Measurements from ENCODE around the gene GPR85. TPM values are rescaled to one million over a fixed set of nuclear protein-coding genes. Genes with fewer than 3 reads are reported as not detected.
"Not testable (repeated sequence)": the region's sequence is repeated elsewhere in the genome, so short reads cannot be mapped to it uniquely, and the experiment has no call there.

Gene GPR85
- not detected for total RNA-seq

DNA sequence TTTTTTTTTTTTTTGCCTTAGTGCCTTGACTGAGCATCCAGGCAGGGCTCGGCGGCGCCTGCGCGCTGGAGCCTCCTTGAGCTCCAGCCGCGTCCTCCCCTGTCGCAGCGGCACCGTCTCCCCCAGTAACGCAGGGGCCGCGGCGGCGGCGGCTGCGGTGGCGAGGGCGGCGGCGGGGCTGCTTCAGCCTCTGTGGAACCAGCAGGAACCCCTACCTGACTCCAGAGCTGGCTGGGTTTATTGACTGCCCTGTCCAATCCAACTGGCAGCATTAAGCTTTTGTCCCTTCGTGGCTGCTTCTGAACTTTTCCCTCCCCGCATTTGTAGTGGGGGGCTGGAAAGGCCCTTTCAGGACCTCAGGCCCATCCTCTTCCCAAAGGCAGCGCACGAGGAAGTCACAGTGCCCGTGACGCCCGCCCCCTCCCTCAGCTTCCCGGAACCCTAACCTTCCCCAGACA, at the start of gene GPR85:
GPR85 (minus strand) TSS at position 397 of the 458 bp plus-strand sequence. CDS start 2,106 bp downstream, outside the sequence.
- no peaks in the 10 kb centered on the region for H3K9me3 Mint-ChIP-seq (ENCODE audit: low read depth)
- no peaks in the 10 kb centered on the region for H3K36me3 Mint-ChIP-seq (ENCODE audit: low read depth)

DNA sequence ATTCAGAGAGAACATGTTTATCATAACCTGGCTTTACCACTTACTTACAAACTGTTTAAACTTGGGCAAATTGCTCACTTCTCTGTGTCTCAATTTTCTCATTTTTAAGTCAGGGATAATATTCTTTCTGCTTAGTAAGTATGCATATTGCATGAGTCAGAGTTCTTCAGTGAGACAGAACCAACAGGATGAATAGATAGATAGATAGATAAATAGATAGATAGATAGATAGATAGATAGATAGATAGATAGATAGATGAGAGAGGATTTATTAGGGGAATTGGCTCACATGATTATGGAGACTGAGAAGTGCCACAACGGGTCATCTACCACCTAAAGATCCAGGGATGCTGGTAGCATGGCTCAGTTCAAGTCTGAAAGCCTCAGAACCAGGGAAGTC, 47.4 kb upstream of the GPR85 start:
- ATAC-seq (no peak), DNase-seq (no peak)
- Mint-ChIP-seq H3K27ac (no peak overlapping the region), H3K36me3 (ENCODE audit: low read depth) (no peaks in the 10 kb centered on the region), H3K4me3 (no peak overlapping the region), H3K27me3 (peaks cover 6% of the 10 kb centered on the region), H3K4me1 (no peaks in the 10 kb centered on the region), H3K9me3 (ENCODE audit: low read depth) (no peaks in the 10 kb centered on the region)
- intact Hi-C loops (cut with DNase I, micrococcal nuclease): no loop called here
- POLR2A ChIA-PET: no interaction called here
- CTCF ChIA-PET: no interaction called here

More for the DNA sequence above, at the start of gene GPR85:
- Mint-ChIP-seq H3K4me3 (peak within 1 kb of the TSS; percentile 23), H3K27ac (no peak within 1 kb of the TSS), H3K4me1 (peaks cover 10% of the 10 kb centered on the region), H3K27me3 (peaks cover 40% of the 10 kb centered on the region)
- ChIA-PET CTCF (no interaction called here), POLR2A (no interaction called here)
- intact Hi-C loops (cut with DNase I, micrococcal nuclease): no loop called here
- peak; percentile 55 for DNase-seq
- ATAC-seq: peak; percentile 84

DNA sequence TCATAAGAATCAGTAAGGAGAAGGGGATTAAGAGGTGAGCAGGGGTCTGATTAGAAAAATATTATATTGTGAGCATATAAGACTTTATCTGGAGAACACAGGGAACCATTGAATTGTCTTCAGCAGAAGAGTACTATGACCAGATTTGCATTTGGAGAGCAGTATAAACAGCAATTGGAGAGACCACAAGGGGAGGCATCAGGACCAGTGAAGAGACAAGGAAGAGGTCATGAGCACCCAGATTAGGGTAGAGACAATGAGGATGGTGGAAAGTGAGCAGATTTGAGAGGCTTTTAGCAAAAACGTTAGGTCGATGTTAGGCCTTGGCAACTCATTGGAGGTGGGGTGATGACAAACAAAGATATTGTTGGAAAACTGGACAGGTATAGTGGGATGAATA, 44.7 kb upstream of the GPR85 start:
- POLR2A ChIA-PET: no interaction called here
- no peaks in the 10 kb centered on the region for H3K9me3 Mint-ChIP-seq (ENCODE audit: low read depth)
- CTCF ChIA-PET: no interaction called here
- H3K27ac Mint-ChIP-seq: no peak overlapping the region
- H3K27me3 Mint-ChIP-seq: peaks cover 6% of the 10 kb centered on the region
- H3K4me1 Mint-ChIP-seq: no peaks in the 10 kb centered on the region
- H3K4me3 Mint-ChIP-seq: no peak overlapping the region
- intact Hi-C loops (cut with DNase I, micrococcal nuclease): no loop called here
- ATAC-seq (no peak), DNase-seq (no peak)
- no peaks in the 10 kb centered on the region for H3K36me3 Mint-ChIP-seq (ENCODE audit: low read depth)

DNA sequence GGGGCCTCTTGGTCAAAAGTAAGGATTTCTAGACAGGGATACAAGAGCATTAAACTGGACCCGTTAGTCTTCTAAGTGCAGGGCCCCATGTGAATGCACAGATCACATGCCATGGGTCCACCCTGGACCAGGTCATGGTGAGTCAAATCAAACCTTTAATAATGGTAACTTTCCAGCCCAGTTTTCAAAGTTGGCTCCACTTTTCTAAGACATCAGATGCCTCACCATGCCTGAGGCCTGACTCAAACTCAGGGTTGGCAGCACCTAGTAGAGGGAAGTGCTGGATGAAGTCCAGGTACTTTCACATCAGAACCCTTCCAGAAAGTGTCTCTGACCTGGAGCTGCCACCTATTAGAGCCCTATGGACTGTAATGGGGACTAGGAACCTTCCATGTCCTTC, 41.4 kb upstream of the GPR85 start:
- ATAC-seq (no peak), DNase-seq (no peak)
- Mint-ChIP-seq H3K9me3 (ENCODE audit: low read depth) (no peaks in the 10 kb centered on the region), H3K4me3 (no peak overlapping the region), H3K4me1 (peaks cover 5% of the 10 kb centered on the region), H3K36me3 (ENCODE audit: low read depth) (no peaks in the 10 kb centered on the region), H3K27me3 (peaks cover 3% of the 10 kb centered on the region), H3K27ac (no peak overlapping the region)
- CTCF ChIA-PET: interaction anchor here (0.5 kb wide), 1 partner anchor 578 kb away, joined by 5 read pairs; no protein-coding TSS in a partner anchor
- intact Hi-C loops (cut with DNase I, micrococcal nuclease): no loop called here
- POLR2A ChIA-PET: no interaction called here

GRCh38 chr7:113125728-113126127, 39.1 kb upstream of the GPR85 start:
- no peak overlapping the region for H3K4me3 Mint-ChIP-seq
- DNase-seq (no peak), ATAC-seq (no peak)
- H3K27ac Mint-ChIP-seq: no peak overlapping the region
- H3K27me3 Mint-ChIP-seq: peaks cover 3% of the 10 kb centered on the region
- ChIA-PET POLR2A (no interaction called here), CTCF (no interaction called here)
- H3K36me3 Mint-ChIP-seq (ENCODE audit: low read depth): no peaks in the 10 kb centered on the region
- H3K4me1 Mint-ChIP-seq: peaks cover 16% of the 10 kb centered on the region
- intact Hi-C loops (cut with DNase I, micrococcal nuclease): no loop called here
- no peaks in the 10 kb centered on the region for H3K9me3 Mint-ChIP-seq (ENCODE audit: low read depth)

GRCh38 chr7:113122744-113123143, 36.1 kb upstream of the GPR85 start:
- H3K27ac Mint-ChIP-seq: no peak overlapping the region
- peaks cover under 1% of the 10 kb centered on the region for H3K36me3 Mint-ChIP-seq (ENCODE audit: low read depth)
- ChIA-PET POLR2A (no interaction called here), CTCF (interaction anchor here (1.8 kb wide), 1 partner anchor 10 kb away, joined by 4 read pairs; no protein-coding TSS in a partner anchor)
- peaks cover 2% of the 10 kb centered on the region for H3K27me3 Mint-ChIP-seq
- H3K4me1 Mint-ChIP-seq: peaks cover 30% of the 10 kb centered on the region
- intact Hi-C loops (cut with DNase I, micrococcal nuclease): loop anchor here in 1 of 2 experiments (2.0 kb wide), 1 partner anchor 674 kb away; no protein-coding TSS in a partner anchor
- ATAC-seq (peak; percentile 70), DNase-seq (no peak)
- H3K9me3 Mint-ChIP-seq (ENCODE audit: low read depth): no peaks in the 10 kb centered on the region
- no peak overlapping the region for H3K4me3 Mint-ChIP-seq

GRCh38 chr7:113120647-113121046, 34.0 kb upstream of the GPR85 start:
- ChIA-PET POLR2A (no interaction called here), CTCF (no interaction called here)
- DNase-seq (no peak), ATAC-seq (no peak)
- no peak overlapping the region for H3K4me3 Mint-ChIP-seq
- H3K4me1 Mint-ChIP-seq: peaks cover 36% of the 10 kb centered on the region
- intact Hi-C loops (cut with DNase I, micrococcal nuclease): no loop called here
- H3K36me3 Mint-ChIP-seq (ENCODE audit: low read depth): peaks cover 12% of the 10 kb centered on the region
- peaks cover 2% of the 10 kb centered on the region for H3K27me3 Mint-ChIP-seq
- H3K9me3 Mint-ChIP-seq (ENCODE audit: low read depth): no peaks in the 10 kb centered on the region
- H3K27ac Mint-ChIP-seq: no peak overlapping the region

DNA sequence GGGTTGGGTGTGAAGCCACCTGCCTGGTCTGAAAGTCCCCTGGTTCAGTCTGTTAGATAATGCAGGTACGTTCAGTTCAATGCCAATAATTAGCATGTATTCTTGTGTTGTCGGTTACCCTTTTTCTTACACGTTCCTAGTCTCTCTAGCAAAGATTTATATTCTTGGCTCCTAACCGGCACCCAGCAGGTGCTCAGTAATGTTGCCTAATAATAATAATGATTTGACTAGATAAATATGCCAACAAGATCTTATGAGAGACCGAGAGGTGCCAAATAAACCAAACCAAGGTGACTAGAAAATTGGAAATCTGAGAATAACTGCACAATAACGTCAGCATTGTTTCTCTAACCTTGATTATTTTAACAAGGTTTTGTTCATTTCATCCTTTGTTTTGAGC, 32.8 kb upstream of the GPR85 start:
- Mint-ChIP-seq H3K9me3 (ENCODE audit: low read depth) (no peaks in the 10 kb centered on the region), H3K4me1 (peaks cover 36% of the 10 kb centered on the region), H3K27me3 (peaks cover 2% of the 10 kb centered on the region), H3K27ac (no peak overlapping the region), H3K4me3 (no peak overlapping the region), H3K36me3 (ENCODE audit: low read depth) (peaks cover 14% of the 10 kb centered on the region)
- no peak for ATAC-seq
- CTCF ChIA-PET: interaction anchor here (0.9 kb wide), 1 partner anchor 180 kb away, joined by 3 read pairs; a partner anchor contains a TSS
- intact Hi-C loops (cut with DNase I, micrococcal nuclease): loop anchor here in 1 of 2 experiments (2.0 to 5.0 kb wide), 3 partner anchors 329 to 913 kb away; partner anchors contain the start of genes DOCK4, TMEM168 and ZNF277
- POLR2A ChIA-PET: no interaction called here
- no peak for DNase-seq

GRCh38 chr7:113118074-113118959, 31.7 kb upstream of the GPR85 start, which contains the start of gene SMIM30:
Gene SMIM30, minus strand, starts transcription at chr7:113118554. Its CDS starts 976 bp downstream, at chr7:113117578.
- Mint-ChIP-seq H3K27ac (peak within 1 kb of the TSS; percentile 82), H3K9me3 (ENCODE audit: low read depth) (no peaks in the 10 kb centered on the region), H3K4me1 (peaks cover 34% of the 10 kb centered on the region), H3K27me3 (no peaks in the 10 kb centered on the region), H3K36me3 (ENCODE audit: low read depth) (peaks cover 19% of the 10 kb centered on the region), H3K4me3 (peak within 1 kb of the TSS; percentile 80)
- ChIA-PET CTCF (no interaction called here), POLR2A (no interaction called here)
- peak; percentile 95 for ATAC-seq
- peak; percentile 93 for DNase-seq
- intact Hi-C loops (cut with DNase I, micrococcal nuclease): loop anchor here (1.0 to 5.0 kb wide), 6 partner anchors 179 to 912 kb away; partner anchors contain the start of genes TMEM168 (in 2 of the 2), DOCK4 (in 1 of the 2), IFRD1 (in 1 of the 2) and ZNF277 (in 1 of the 2)

- H3K9me3 Mint-ChIP-seq (ENCODE audit: low read depth); ATAC-seq; POLR2A ChIA-PET; H3K27me3 Mint-ChIP-seq; CTCF ChIA-PET: not testable (repeated sequence)
- H3K4me3 Mint-ChIP-seq: peak overlapping the region; percentile 80
- intact Hi-C loops (cut with DNase I, micrococcal nuclease): loop anchor here in 1 of 2 experiments (5.0 kb wide), 1 partner anchor 560 kb away; no protein-coding TSS in a partner anchor
- H3K36me3 Mint-ChIP-seq (ENCODE audit: low read depth): peaks cover 21% of the 10 kb centered on the region
- H3K27ac Mint-ChIP-seq: peak overlapping the region; percentile 62
- DNase-seq: peak; percentile 37
- peaks cover 29% of the 10 kb centered on the region for H3K4me1 Mint-ChIP-seq
Observed at GRCh38 chr7:113117374-113117774, 30.7 kb upstream of the GPR85 start.

- Mint-ChIP-seq H3K9me3 (ENCODE audit: low read depth) (no peaks in the 10 kb centered on the region), H3K4me1 (peaks cover 11% of the 10 kb centered on the region), H3K36me3 (ENCODE audit: low read depth) (peaks cover 21% of the 10 kb centered on the region), H3K27me3 (no peaks in the 10 kb centered on the region), H3K4me3 (no peak overlapping the region), H3K27ac (no peak overlapping the region)
- ATAC-seq (no peak), DNase-seq (peak; percentile 20)
- intact Hi-C loops (cut with DNase I, micrococcal nuclease): no loop called here
- CTCF ChIA-PET: interaction anchor here (0.6 kb wide), 1 partner anchor 321 kb away, joined by 3 read pairs; no protein-coding TSS in a partner anchor
- POLR2A ChIA-PET: no interaction called here
Observed at GRCh38 chr7:113113912-113114311, 27.3 kb upstream of the GPR85 start.

GRCh38 chr7:113109718-113110117, 23.1 kb upstream of the GPR85 start:
- Mint-ChIP-seq H3K9me3 (ENCODE audit: low read depth) (no peaks in the 10 kb centered on the region), H3K36me3 (ENCODE audit: low read depth) (peaks cover 9% of the 10 kb centered on the region), H3K4me3 (no peak overlapping the region), H3K27me3 (peaks cover 2% of the 10 kb centered on the region), H3K4me1 (peaks cover 2% of the 10 kb centered on the region), H3K27ac (no peak overlapping the region)
- intact Hi-C loops (cut with DNase I, micrococcal nuclease): no loop called here
- ChIA-PET CTCF (no interaction called here), POLR2A (no interaction called here)
- DNase-seq: no peak
- no peak for ATAC-seq
